Esophagus mucosa (tissue), 1 donor: ENCODE results near the gene INTS1. TPM values are rescaled to one million over a fixed set of nuclear protein-coding genes. Genes with fewer than 3 reads are reported as not detected.

Experiments used
- ATAC-seq: fragments of 200-7000 bp; cut with Tn5 transposase; one replicate; pipeline ENCODE4 v1.9.1; 2020
- total RNA-seq: library from RNA; stranded (reverse); gene quantifications from one replicate; pipeline ENCODE4 v1.2.4, GENCODE V29; 2023
- donor health status: DM: yes; HTN: yes; CAD: no.

INTS1 gene
- total RNA-seq, 1 donor from 2014 or later: 50.4 TPM

DNA sequence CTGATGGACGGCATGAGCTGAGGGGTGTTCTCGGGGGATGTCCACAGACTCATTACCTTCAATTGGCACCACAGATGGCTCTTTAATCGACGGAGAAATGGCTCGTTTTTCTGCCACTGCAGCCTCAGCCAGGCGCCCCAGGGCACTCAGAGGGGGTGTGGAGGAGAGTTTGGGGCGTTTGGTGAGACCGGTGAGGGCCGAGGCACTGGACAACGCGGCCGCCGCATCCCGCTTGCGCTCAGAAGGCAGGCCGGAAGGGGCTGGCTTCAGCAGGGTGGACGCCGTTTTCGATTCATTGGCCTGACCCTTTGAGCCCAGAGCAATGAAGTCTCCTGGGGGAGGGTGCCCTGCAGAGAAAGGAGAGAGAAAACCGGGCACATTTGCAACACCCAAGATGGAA lies 1.3 kb downstream of the INTS1 start:
- ATAC-seq: no peak

DNA sequence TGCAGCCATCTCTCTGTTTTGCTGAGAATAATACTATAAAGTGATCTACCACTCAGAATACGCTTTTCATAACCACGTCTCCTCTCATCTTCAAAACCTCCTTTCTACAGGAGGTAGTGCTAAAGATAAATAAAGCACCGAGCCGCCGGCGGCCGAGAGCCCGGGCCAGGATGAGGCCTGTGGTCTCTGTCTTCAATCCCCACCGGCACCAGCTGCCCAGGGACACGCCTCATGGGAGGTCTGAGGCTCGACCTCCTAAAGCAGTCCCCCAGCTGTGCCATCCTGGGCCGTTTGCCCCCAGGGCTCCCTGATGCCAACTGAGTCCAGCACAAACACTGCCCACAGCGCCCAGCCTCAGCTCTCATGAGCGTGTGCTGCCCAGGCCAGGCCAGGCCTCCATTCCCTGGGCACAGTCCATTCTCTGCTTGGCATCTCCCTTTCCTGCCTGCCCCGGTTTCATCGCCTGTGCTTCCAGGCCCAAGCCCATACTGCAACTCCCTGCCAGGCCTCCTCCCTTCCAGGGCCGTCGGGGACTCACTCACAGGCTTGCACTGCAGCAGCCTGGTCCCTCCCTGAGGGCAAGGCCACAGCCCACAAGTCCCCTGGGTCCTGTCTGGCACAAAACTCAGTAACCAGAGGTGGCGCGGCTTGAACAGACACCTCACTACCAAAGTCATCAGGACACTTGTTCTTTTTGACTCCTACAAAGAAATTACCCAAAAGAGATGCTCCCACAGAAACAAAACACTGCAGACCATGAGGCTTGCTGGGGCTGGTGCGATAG lies 2.5 kb downstream of the INTS1 start:
- no peak for ATAC-seq

DNA sequence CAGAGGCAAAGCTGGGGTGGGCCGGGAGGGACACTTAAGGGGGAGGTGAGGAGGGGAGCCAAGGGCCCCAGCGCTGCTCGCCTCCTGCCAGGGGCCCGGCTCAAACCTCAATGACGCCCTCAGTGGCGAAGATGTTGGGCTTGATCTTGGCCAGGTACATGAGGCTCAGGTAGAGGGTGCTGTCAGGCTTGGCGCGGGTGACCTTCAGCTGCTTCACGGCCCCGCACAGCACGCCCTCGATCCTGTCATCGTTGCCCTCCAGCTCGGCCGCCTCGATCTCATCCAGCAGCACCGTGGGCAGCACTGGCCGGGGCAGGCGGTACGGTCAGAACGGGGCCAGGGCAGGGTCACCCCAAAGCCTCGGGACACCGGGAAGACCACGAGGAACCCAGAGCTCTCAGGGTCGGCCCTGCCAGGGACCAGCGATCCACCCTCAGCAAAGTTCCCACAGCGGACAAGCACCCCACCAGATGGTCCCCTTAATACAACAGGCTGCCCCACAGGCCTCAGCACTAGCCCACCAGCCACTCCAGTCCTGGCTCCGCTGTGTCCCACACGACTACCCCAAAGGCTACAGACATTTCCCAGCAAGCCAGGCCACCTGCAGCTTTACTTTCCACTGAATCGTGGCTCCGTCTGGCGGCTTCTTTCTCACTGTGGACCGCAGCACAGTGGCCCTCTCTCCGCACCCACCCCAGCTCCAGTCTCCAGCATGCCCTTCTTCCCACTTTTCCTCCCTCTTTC lies 4.0 kb downstream of the INTS1 start:
- ATAC-seq: no peak

GRCh38 chr7:1499367-1500029 lies 4.7 kb downstream of the INTS1 start:
- no peak for ATAC-seq

DNA sequence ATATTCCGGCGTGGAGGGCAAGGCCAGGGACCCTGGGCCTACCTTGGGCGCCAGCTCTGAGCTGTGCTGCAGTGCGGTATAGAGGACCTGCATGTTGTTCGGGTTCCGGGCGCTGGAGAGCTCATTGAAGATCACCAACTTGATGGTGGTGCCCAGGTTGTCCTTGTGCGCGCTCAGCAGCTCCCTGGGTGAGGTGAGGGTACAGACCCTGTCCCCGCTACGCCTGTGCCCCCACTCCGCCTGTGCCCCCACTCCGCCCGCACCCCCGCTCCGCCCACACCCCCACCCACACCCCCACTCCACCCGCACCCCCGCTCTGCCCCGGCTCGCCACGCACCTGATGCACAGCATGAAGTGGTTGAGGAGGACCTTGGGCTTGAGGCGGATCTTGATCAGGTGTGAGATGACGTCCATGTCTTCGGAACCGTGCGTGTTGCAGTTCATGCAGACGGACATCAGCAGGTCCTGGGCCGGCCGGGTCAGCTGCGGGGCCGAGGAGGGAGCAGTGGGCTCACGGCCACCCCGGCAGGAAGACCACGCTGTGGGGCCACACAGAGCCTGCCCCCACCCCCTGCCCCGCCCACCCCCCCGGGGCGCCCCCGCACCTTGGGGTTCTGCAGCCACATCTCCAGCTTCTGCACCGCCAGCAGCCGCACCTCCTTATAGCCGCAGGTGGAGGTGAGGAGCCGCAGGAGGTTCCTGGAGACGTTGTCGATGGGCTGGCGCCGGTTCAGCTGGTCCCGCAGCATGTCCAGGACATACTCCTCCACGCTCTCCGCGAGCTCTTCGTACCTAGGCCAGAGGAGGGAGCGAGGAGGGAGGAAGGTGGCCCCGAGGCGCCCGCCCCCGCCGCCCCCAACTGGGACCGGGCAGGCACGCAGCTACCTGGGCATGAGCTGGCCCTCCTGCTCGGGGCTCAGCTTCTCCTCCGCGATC lies 5.6 kb downstream of the INTS1 start:
- no peak for ATAC-seq

GRCh38 chr7:1497293-1497927 lies 6.8 kb downstream of the INTS1 start:
- ATAC-seq: no peak

GRCh38 chr7:1496531-1497292 lies 7.5 kb downstream of the INTS1 start:
- ATAC-seq: no peak

DNA sequence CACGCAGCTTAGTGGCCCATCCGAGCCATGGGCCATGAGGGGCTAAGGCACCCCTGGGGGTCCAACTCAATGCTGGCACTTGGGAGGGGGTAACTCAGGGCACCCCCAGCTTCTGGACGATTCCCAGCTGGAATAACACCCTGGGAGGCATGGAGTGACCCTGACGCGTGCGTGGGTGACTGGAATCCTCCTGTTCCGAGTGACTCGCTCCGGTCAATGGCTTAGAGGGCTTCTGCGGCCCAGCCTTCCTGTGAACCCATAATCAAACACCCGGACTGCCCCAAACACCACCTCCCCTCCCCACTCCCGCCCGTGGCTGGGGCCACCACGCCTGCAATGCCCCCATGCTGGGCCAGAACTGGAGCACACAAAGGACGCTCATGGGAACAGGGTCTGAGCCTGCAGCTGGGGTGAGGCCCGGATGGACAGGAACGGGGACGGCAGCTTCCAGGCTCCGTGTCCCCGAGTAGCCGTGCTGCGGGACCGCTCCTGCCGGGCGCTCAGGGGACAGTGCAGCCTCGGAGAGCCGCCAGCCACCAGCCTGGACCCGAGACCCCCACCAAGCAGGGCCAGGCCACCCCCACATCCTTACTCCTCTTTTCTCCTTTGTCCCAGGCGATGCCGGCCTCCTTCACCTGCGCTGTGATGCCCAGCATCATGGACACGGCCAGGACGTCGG lies 8.5 kb downstream of the INTS1 start:
- ATAC-seq: no peak

DNA sequence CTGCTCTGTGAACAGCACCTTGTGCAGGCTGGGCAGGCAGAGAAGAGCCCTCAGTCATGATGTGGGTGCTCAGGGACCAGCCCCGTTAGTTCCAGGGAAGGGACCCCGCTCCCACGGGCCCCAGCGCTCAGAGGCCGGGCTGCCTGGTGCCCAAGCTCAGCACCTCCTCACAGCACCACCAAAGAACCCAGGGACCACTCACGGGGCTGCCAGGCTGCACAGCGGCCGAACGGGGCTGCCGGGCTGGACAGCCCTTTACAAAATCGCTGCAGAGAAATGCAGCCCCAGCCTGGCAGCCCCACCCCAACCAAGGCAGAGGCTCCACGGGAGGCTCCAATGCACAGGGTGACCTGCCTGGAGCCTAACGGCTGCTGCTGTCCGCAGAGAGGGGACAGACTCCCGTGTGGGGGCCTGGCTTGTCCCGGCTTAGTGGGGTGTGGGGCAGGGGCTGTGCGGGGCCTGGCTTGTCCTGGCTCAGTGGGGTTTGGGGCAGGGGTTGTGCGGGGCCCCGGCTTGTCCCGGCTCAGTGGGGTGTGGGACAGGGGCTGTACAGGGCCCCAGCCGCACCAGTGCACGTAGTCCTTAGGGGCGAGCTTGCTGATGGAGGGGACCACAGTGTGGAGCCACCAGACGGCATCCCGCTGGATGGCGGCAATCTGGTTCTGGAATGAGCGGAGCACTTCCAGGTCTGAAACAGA lies 9.2 kb downstream of the INTS1 start:
- peak; percentile 7 for ATAC-seq

- no peak for ATAC-seq
Measured at GRCh38 chr7:1494447-1494846, 9.7 kb downstream of the INTS1 start.

- ATAC-seq: no peak
Measured at GRCh38 chr7:1493571-1493970, 10.6 kb downstream of the INTS1 start.

- no peak for ATAC-seq
Measured at GRCh38 chr7:1493129-1493528, 11.1 kb downstream of the INTS1 start.

GRCh38 chr7:1492640-1493039 lies 11.5 kb downstream of the INTS1 start:
- ATAC-seq: no peak

DNA sequence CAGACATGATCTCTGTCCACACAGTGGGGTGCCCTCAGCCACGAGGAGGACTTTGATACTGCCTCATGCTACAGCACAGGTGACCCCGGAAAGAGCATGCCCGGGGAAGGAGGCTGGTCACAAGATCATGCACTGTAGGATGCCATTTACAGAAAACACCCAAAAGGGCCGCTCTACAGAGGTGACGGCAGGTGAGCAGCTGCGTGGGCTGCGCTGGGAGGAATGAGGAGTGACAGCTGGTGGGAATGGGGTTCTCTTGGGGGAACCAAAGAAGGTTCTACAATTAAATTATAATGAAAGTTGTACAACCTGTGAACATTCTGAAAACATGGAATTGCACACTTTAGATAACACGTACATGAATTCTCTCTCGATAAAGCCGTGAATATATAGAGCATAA lies 12.0 kb downstream of the INTS1 start:
- no peak for ATAC-seq

DNA sequence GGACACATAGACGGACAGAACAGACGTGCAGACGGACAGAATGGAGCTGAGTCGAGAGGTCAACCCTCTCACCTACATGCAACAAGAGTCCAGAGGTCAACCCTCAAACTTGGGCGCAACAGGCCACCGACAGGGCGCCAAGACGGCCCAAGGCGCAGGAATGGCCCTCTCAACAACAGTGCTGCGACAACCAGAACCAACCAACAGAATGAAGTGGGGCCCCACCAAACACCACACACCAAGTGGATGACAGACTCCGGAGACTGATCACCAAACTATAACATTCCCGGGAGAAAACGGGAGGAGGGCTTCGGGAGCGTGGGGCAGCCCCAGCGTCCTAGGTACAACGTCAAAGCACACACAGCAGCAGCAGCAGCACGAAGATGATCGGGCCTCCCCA lies 13.4 kb downstream of the INTS1 start:
- no peak for ATAC-seq

- ATAC-seq: no peak
Measured at GRCh38 chr7:1489336-1489735, 14.9 kb downstream of the INTS1 start.

DNA sequence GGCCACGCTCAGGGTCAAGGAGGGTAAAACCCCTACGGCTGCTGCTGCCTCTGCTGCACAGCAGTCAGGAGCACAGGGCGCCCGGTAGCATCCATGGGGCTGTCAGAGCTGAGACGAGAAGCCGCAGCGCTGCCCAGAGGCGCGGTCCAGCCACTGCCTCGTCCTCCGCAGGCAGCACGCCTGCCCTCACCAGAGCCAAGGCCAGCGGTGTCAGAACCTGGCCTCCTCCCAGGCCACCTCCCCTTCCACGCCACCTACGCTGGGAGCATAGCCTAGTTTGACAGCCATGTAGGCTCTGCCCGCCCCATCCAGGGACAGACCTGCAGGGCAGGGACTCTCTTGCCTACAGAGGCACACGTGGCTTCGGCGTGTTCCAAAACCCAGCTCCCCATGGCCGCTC lies 16.2 kb downstream of the INTS1 start:
- no peak for ATAC-seq

- no peak for ATAC-seq
Measured at GRCh38 chr7:1487466-1487865, 16.7 kb downstream of the INTS1 start.

GRCh38 chr7:1486571-1486970 lies 17.6 kb downstream of the INTS1 start:
- ATAC-seq: no peak

- ATAC-seq: no peak
Measured at GRCh38 chr7:1485156-1485555, 19.0 kb downstream of the INTS1 start.
